ENCODE results near the gene MEGF8. TPM values are rescaled to one million over a fixed set of nuclear protein-coding genes. Genes with fewer than 3 reads are reported as not detected.

Gene MEGF8, protein sequence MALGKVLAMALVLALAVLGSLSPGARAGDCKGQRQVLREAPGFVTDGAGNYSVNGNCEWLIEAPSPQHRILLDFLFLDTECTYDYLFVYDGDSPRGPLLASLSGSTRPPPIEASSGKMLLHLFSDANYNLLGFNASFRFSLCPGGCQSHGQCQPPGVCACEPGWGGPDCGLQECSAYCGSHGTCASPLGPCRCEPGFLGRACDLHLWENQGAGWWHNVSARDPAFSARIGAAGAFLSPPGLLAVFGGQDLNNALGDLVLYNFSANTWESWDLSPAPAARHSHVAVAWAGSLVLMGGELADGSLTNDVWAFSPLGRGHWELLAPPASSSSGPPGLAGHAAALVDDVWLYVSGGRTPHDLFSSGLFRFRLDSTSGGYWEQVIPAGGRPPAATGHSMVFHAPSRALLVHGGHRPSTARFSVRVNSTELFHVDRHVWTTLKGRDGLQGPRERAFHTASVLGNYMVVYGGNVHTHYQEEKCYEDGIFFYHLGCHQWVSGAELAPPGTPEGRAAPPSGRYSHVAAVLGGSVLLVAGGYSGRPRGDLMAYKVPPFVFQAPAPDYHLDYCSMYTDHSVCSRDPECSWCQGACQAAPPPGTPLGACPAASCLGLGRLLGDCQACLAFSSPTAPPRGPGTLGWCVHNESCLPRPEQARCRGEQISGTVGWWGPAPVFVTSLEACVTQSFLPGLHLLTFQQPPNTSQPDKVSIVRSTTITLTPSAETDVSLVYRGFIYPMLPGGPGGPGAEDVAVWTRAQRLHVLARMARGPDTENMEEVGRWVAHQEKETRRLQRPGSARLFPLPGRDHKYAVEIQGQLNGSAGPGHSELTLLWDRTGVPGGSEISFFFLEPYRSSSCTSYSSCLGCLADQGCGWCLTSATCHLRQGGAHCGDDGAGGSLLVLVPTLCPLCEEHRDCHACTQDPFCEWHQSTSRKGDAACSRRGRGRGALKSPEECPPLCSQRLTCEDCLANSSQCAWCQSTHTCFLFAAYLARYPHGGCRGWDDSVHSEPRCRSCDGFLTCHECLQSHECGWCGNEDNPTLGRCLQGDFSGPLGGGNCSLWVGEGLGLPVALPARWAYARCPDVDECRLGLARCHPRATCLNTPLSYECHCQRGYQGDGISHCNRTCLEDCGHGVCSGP (N-terminal part only)
- total RNA-seq = 17.0 and 24.1 TPM in 2 replicates

DNA sequence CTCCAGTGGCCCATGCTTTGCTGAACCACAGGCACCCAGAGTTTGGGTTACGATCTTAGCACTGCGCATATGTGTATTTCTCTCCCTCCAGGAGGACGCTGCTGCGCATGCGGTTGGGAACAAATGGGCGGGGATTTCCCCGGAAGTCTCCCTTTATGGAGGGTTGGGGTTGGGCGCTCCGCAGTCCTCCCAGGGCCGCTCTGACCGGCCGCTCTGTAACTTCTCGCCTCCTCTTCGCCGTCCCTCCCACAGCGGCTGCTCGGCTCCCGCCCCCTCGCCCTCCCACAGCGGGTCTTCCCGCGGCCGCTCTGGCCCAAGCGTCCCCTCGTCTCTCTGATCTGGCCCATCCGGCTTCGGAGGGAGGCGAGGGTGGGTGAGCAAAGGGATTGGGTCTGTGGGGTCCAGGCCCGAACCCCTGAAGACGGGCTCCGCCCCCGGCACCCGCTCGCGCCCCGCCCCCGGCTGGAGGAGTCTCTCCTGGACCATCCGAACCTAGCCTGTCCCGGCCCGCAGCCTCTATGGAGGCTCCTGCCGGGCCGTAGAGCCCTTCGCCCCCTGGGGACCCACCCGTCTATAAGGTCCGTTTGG, at the start of gene MEGF8:
TSS of gene MEGF8 (plus strand) at position 328 of the 588 bp plus-strand sequence. CDS start 609 bp downstream, outside the sequence.

DNA sequence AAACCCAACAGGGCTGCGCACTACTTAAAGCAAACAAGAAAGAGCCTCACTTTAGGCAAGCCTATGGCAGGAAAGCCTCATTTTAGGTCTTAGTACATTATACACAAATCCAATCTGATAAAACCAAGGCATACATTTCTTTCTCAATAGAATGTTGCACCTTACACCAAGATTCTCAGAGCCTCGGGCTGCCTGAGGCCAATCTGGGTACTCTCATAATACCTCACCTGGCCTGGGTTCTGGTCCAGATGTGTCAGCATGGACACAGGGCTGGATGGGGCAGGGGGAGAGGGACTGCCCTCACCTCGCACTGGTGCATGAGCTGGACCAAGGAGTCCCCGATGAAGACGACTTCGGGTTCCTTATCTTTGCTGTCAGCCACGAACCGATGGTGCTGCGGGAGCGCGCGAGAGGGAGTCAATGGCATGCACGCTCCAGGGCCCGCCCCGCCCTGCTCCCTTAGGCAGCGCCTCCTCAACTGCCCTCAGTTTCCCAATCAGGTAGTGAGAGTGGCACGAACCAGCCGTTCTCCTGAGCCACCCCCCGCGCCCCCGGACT, 23.7 kb upstream of the MEGF8 start, which contains the start of gene PRR19:
TSS of gene PRR19 (plus strand) at position 487 of the 558 bp plus-strand sequence. CDS start 7,453 bp downstream, outside the sequence.

GRCh38 chr19:42313096-42313839, 12.2 kb upstream of the MEGF8 start, which contains the start of gene TMEM145:
TSS of gene TMEM145 (plus strand) at chr19:42313309. CDS start at chr19:42313377, 68 bp downstream.

DNA sequence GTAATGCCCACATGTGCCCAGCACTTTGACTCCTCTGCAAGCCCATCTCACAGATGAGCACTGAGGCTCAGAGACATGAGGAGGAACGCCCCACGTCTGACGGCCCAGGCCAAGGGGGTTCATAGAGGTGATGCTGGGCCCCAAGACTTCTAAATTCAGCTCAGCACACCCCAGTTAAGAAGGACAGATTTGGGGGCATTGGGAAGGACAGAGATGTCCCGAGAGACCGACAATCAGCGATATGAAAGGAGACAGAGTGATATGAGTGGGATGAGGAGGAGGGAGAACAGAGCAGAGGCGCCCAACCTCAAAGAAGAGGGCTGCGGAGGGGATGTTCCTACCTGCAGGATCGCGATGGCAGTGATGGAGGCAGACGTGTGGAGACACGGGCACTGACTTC, 64.5 kb downstream of the MEGF8 start, which contains the start of gene CNFN:
TSS of gene CNFN (minus strand) at position 399 of the 400 bp plus-strand sequence. CDS start 1,260 bp downstream, outside the sequence.

DNA sequence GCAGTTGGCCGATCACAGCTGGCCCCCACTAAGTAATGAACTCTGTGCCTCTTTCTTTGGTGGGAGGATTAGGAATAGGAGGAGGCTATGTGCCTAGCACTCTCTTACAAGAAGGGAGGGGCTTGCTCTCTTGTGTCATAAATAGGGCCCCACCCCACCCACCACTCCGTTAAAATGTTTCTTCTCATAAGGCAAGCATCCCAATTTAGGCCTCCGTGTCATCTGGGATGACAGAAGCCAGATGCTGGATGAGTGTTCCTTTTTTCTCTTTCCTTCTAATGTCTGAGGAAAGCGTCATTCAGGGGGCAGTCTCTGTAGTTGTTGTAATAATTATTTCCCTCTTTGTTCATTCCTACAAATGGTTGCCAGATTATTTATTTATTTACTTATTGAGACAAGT, 101.9 kb downstream of the MEGF8 start, which contains the start of gene LIPE:
TSS of gene LIPE (minus strand) at position 76 of the 400 bp plus-strand sequence. CDS start 239 bp downstream, outside the sequence.

Small RNAs within 50 kb of the gene (small RNA-seq; reads per million reads assigned to genes)
- gene MIR8077 (ENCODE audit: low replicate concordance) = not detected

Other genes starting within 250 kb of the MEGF8 start
- 13.6 and 32.6 TPM in 2 replicates for gene ZNF574, start 249.5 kb upstream of the MEGF8 start, total RNA-seq
- 11.6 and 17.3 TPM in 2 replicates for gene POU2F2, start 193.2 kb upstream of the MEGF8 start, total RNA-seq
- gene DEDD2, start 108.0 kb upstream of the MEGF8 start, total RNA-seq = 29.2 and 39.0 TPM in 2 replicates
- 18.2 and 23.0 TPM in 2 replicates for gene ZNF526, start 105.3 kb upstream of the MEGF8 start, total RNA-seq
- 23.2 and 33.4 TPM in 2 replicates for gene GSK3A, start 83.0 kb upstream of the MEGF8 start, total RNA-seq
- 19.5 and 39.9 TPM in 2 replicates for gene ERF, start 70.5 kb upstream of the MEGF8 start, total RNA-seq
- gene CIC, start 56.4 kb upstream of the MEGF8 start, total RNA-seq = 38.5 and 41.5 TPM in 2 replicates
- 0.22 and 0.86 TPM in 2 replicates for gene PRR19, start 23.5 kb upstream of the MEGF8 start, total RNA-seq
- gene PAFAH1B3, start 23.0 kb upstream of the MEGF8 start, total RNA-seq = 27.8 and 31.2 TPM in 2 replicates
- gene TMEM145, start 12.3 kb upstream of the MEGF8 start, total RNA-seq = not detected in 2 replicates
- not detected in 2 replicates for gene CNFN, start 64.7 kb downstream of the MEGF8 start, total RNA-seq
- gene LIPE, start 101.8 kb downstream of the MEGF8 start, total RNA-seq = 1.9 and 4.4 TPM in 2 replicates
- not detected in 2 replicates for gene CXCL17, start 117.3 kb downstream of the MEGF8 start, total RNA-seq
- gene CEACAM1, start 202.8 kb downstream of the MEGF8 start, total RNA-seq = not detected in 2 replicates

Measured in placental pericyte (primary cell).